GM18502 (cell line): ENCODE data around the gene LAMB3.

Source experiments
- ATAC-seq: cut with Tn5 transposase; IDR thresholded peaks from one replicate; pipeline ENCODE4 v1.9.1; 2021; ENCODE audit warnings: mild to moderate bottlenecking; ENCODE audit not compliant: unreplicated experiment, poor library complexity

LAMB3 gene

GRCh38 chr1:209601809-209602657, 50.2 kb downstream of the LAMB3 start:
- ATAC-seq = peak; percentile 83

- ATAC-seq = no peak
Measured at GRCh38 chr1:209600541-209600940, 51.7 kb downstream of the LAMB3 start.

- no peak for ATAC-seq
Measured at GRCh38 chr1:209598227-209598626, 54.0 kb downstream of the LAMB3 start.

GRCh38 chr1:209597499-209597898, 54.7 kb downstream of the LAMB3 start:
- no peak for ATAC-seq

- no peak for ATAC-seq
Measured at GRCh38 chr1:209595599-209596285, 56.5 kb downstream of the LAMB3 start.

GRCh38 chr1:209595028-209595427, 57.2 kb downstream of the LAMB3 start:
- no peak for ATAC-seq

- ATAC-seq = no peak
Measured at GRCh38 chr1:209594440-209594839, 57.8 kb downstream of the LAMB3 start.

- no peak for ATAC-seq
Measured at GRCh38 chr1:209593747-209594146, 58.5 kb downstream of the LAMB3 start.

- no peak for ATAC-seq
Measured at GRCh38 chr1:209590405-209590804, 61.8 kb downstream of the LAMB3 start.

GRCh38 chr1:209589863-209590262, 62.4 kb downstream of the LAMB3 start:
- no peak for ATAC-seq

GRCh38 chr1:209589440-209589839, 62.8 kb downstream of the LAMB3 start:
- ATAC-seq = no peak

- ATAC-seq = no peak
Measured at GRCh38 chr1:209587789-209588188, 64.4 kb downstream of the LAMB3 start.

GRCh38 chr1:209586221-209586740, 65.9 kb downstream of the LAMB3 start:
- no peak for ATAC-seq

GRCh38 chr1:209585672-209586071, 66.6 kb downstream of the LAMB3 start:
- ATAC-seq = no peak

- no peak for ATAC-seq
Measured at GRCh38 chr1:209585197-209585596, 67.0 kb downstream of the LAMB3 start.

GRCh38 chr1:209584231-209584672, 68.0 kb downstream of the LAMB3 start:
- ATAC-seq = no peak

GRCh38 chr1:209583408-209583807, 68.8 kb downstream of the LAMB3 start, which contains the start of gene CAMK1G:
Gene CAMK1G (plus strand): TSS chr1:209583714. CDS start chr1:209594984, 11,270 bp downstream.
- ATAC-seq = no peak

GRCh38 chr1:209580577-209580976, 71.6 kb downstream of the LAMB3 start:
- ATAC-seq = no peak

- no peak for ATAC-seq
Measured at GRCh38 chr1:209577346-209577745, 74.9 kb downstream of the LAMB3 start.

- ATAC-seq = peak; percentile 80
Measured at GRCh38 chr1:209576392-209577197, 75.6 kb downstream of the LAMB3 start.
